ENCODE data around the gene TDRD12.

DNA sequence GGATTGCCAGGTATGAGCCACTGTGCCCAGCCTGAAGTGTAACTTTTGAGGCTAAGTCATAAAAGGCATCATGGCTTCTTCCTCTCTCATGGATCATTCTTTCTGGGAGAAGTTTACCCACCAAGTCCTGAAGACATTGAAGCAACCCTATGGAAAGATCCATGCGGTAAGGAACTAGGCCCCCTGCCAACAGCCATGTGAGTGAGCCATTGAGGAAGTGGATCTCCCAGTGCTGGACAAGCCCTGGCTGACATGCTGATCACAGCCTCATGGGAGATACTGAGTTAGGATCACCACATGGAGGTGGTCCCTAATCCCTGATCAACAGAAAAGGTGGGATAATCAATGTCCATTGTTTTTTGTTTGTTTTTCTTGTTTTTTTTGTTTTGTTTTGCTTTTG is 31.3 kb upstream of the TDRD12 start:
- TF ChIP-seq, protein P1, sequence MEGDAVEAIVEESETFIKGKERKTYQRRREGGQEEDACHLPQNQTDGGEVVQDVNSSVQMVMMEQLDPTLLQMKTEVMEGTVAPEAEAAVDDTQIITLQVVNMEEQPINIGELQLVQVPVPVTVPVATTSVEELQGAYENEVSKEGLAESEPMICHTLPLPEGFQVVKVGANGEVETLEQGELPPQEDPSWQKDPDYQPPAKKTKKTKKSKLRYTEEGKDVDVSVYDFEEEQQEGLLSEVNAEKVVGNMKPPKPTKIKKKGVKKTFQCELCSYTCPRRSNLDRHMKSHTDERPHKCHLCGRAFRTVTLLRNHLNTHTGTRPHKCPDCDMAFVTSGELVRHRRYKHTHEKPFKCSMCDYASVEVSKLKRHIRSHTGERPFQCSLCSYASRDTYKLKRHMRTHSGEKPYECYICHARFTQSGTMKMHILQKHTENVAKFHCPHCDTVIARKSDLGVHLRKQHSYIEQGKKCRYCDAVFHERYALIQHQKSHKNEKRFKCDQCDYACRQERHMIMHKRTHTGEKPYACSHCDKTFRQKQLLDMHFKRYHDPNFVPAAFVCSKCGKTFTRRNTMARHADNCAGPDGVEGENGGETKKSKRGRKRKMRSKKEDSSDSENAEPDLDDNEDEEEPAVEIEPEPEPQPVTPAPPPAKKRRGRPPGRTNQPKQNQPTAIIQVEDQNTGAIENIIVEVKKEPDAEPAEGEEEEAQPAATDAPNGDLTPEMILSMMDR (IDR thresholded peaks at IDR 0.05) = no peak
- TF ChIP-seq POLR2AphosphoS5 (IDR thresholded peaks at IDR 0.05) (no peak), POLR2A (IDR thresholded peaks at IDR 0.05) (no peak)
